Thyroid gland (tissue), 4 donors: ENCODE results near the gene CCDC88C. TPM values are rescaled to one million over a fixed set of nuclear protein-coding genes. Genes with fewer than 3 reads are reported as not detected.

Experiments used
- DNase-seq, 2 donors: peaks; one replicate each; pipeline ENCODE4 v3.0.0-alpha.2; 2019
- H3K27ac ChIP-seq, 3 donors: fragments of 200-600 bp; sonication (generic); 1 replicate in 2 of 3; 2 replicates in 1 of 3; pipeline ENCODE4 v1.5.1; 2016 to 2019; ENCODE audit warnings: mild to moderate bottlenecking in 1 of 3, moderate library complexity in 1 of 3
- H3K27me3 ChIP-seq: fragments of 200-600 bp; sonication (generic); one replicate; pipeline ENCODE4 v1.5.1; 2019
- H3K36me3 ChIP-seq, 2 donors: fragments of 200-600 bp; sonication (generic); one replicate each; pipeline ENCODE4 v1.5.1; 2016 to 2019
- H3K4me1 ChIP-seq, 2 donors: fragments of 200-600 bp; sonication (generic); one replicate each; pipeline ENCODE4 v1.5.1; 2017 to 2019
- H3K4me3 ChIP-seq, 3 donors: fragments of 200-600 bp; sonication (generic); replicated peaks in 1 of 3; 1 replicate in 2 of 3; 2 replicates in 1 of 3; pipeline ENCODE4 v1.5.1; 2016; ENCODE audit warnings: mild to moderate bottlenecking in 1 of 3
- H3K9me3 ChIP-seq: fragments of 200-600 bp; sonication (generic); one replicate; pipeline ENCODE4 v1.5.1; 2017
- CTCF ChIP-seq, 6 experiments: fragments of 200-600 bp in 3 of 6; fragments of 450-650 bp in 3 of 6; sonication (generic) in 3 of 6; IDR thresholded peaks; one replicate each; pipeline ENCODE4 v1.5.1; 2016 to 2019; ENCODE audit warnings: antibody characterized with exemption in 6 of 6, mild to moderate bottlenecking in 2 of 6, inconsistent platforms in 1 of 6, moderate library complexity in 1 of 6
- POLR2A ChIP-seq, 2 donors: fragments of 450-650 bp; IDR thresholded peaks; one replicate each; pipeline ENCODE4 v1.6.1; 2017; ENCODE audit warnings: antibody characterized with exemption in 2 of 2, mild to moderate bottlenecking in 2 of 2, moderate library complexity in 1 of 2
- WGBS, 2 donors: methylation state at CpG; one replicate each; pipeline ENCODE4 v1.1.5; 2017; 5-methylcytosine and 5-hydroxymethylcytosine counted together
- intact Hi-C: fragments of 100-400 bp; cut with DNase I; formaldehyde crosslinking; loops from one replicate; pipeline ENCODE4 v1.15.1; 2023
- total RNA-seq, 4 donors: library from RNA; depleted of rRNA; stranded (reverse); fragments of >200 nt; gene quantifications; one replicate each; pipeline ENCODE4 v1.2.3, GENCODE V29; 2016

The CCDC88C gene
- total RNA-seq, 4 donors from 2014 or later: 3.0 to 6.3 (median 5.8) TPM

DNA sequence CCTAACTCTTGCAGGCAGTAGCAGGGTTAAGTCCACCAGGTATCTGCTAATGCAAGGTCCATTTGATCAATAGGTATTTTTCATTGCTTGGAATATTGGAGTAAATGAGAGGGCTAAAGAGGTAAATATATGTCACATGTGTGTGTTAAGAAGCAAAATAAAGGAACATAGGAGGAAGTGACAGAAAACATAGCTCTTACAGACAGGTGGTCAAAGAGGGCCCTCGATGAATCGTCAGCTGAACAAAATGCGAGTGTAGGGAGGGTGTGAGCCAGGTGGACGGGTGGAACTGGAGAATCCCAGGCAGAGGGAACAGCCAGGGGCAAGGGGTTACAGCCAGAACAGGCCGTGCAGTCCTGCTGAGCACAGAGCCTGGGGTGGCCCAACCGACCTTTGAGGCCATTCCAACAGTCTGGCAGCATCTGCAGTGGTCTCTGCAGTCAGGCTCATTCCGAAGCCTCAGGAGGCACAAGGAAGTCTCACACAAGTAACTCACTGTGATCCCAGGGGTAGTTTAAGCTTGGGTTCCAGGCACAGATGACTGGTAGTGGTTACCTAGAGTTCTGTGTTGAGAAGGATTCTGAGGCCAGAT is 43.2 kb downstream of the CCDC88C start:
- Histone ChIP-seq H3K4me3 (no peak overlapping the region), H3K4me1 (peaks cover 0 to 8% of the 10 kb centered on the region in 2 donors), H3K36me3 (no peaks in the 10 kb centered on the region), H3K27me3 (no peaks in the 10 kb centered on the region), H3K9me3 (no peaks in the 10 kb centered on the region), H3K27ac (no peak overlapping the region)
- DNase-seq: no peak
- intact Hi-C loops: no loop called here
- WGBS, 2 donors: 80 to 88% methylated on average over 7 of the region's 7 CpGs
- TF ChIP-seq CTCF (IDR thresholded peaks at IDR 0.05) (no peak), POLR2A (IDR thresholded peaks at IDR 0.05) (no peak)

- WGBS, 2 donors: 62 to 77% methylated on average over 11 of the region's 11 CpGs
- TF ChIP-seq CTCF (IDR thresholded peaks at IDR 0.05): no peak
- H3K9me3 ChIP-seq: no peaks in the 10 kb centered on the region
- intact Hi-C loops: no loop called here
- H3K27me3 ChIP-seq: no peaks in the 10 kb centered on the region
- DNase-seq: no peak
- H3K4me3 ChIP-seq: no peak overlapping the region
- no peak overlapping the region for H3K27ac ChIP-seq
- H3K36me3 ChIP-seq: no peaks in the 10 kb centered on the region
- peaks cover 0 to 8% of the 10 kb centered on the region in 2 donors for H3K4me1 ChIP-seq
Observed at GRCh38 chr14:91373591-91374254, 43.9 kb downstream of the CCDC88C start.

DNA sequence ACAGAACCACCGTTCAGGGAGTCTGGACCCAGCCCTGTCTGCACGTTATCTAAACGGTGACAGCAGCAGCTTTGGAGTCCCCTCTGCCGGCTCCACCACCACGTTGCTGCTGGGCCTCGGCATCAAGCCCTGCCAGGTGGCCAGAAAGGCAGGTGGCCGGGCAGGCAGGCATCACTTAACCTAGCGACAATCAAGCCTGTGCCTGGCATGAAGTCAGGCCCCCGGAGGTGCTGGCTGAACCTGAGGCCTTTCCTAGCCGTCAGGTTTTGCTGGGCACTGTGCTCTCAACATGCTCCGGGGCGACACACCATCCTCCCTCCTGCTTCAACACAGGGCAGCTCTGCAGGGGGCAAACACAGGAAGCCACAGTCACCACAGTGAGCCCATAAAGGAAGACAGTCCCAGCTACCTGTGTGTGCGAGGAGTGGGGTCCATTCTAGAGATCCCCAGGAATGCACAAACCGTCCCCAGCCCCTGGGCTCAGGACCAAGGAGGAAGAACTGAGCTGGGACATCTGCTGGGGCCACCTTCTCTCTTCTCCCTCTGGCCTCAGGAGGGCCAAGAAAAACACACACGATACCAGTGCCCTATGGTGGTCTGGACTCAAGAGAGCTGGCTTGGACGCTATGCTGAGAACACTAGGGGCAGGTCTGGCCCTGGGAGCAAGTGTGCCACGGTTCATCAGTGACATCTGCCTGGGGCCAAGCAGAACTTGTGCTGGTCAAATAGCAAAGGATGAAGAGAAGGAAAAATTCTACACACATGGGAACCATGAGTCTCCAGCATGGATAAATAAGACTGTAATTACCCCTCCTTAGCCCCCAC is 44.7 kb downstream of the CCDC88C start:
- H3K36me3 ChIP-seq: no peaks in the 10 kb centered on the region
- no peak for DNase-seq
- H3K4me3 ChIP-seq: no peak overlapping the region
- no peak overlapping the region for H3K27ac ChIP-seq
- peaks cover 0 to 8% of the 10 kb centered on the region in 2 donors for H3K4me1 ChIP-seq
- no peaks in the 10 kb centered on the region for H3K9me3 ChIP-seq
- WGBS, 2 donors: 59 to 73% methylated on average over 8 to 9 of the region's 17 CpGs
- no peak for TF ChIP-seq POLR2A (IDR thresholded peaks at IDR 0.05)
- TF ChIP-seq CTCF (IDR thresholded peaks at IDR 0.05): no peak
- intact Hi-C loops: no loop called here
- no peaks in the 10 kb centered on the region for H3K27me3 ChIP-seq

GRCh38 chr14:91371990-91372375 is 45.6 kb downstream of the CCDC88C start:
- intact Hi-C loops: no loop called here
- WGBS, 2 donors: 100% methylated on average over 2 of the region's 4 CpGs; no CpG with 5 or more reads in 1 of the 2 donors
- H3K27me3 ChIP-seq: no peaks in the 10 kb centered on the region
- H3K27ac ChIP-seq: no peak overlapping the region
- TF ChIP-seq CTCF (IDR thresholded peaks at IDR 0.05): no peak
- TF ChIP-seq POLR2A (IDR thresholded peaks at IDR 0.05): no peak
- no peaks in the 10 kb centered on the region for H3K36me3 ChIP-seq
- DNase-seq: no peak
- H3K9me3 ChIP-seq: no peaks in the 10 kb centered on the region
- H3K4me3 ChIP-seq: no peak overlapping the region
- peaks cover 0 to 5% of the 10 kb centered on the region in 2 donors for H3K4me1 ChIP-seq
